ENCODE results near the gene TXLNG.

DNA sequence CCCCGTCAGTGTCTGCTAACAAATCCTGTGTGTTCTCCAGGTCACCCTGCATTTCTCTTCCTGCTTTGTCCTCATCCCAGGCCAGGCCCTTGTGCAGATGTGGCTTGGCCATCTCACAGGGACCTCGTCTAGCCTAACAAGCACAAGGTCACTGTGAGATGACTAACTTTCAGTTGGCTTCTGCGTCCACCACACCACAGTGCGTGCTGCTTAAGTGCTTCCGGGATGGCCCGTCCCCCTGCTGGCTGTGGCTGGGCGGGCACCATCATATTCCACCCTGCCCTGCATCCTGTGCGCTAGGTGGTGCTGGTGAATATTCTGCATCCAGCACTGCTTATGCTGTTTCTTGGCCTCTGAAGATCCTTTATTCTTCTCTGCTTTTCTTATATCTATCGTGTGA lies 50.1 kb downstream of the TXLNG start:
- TF ChIP-seq, protein P1, sequence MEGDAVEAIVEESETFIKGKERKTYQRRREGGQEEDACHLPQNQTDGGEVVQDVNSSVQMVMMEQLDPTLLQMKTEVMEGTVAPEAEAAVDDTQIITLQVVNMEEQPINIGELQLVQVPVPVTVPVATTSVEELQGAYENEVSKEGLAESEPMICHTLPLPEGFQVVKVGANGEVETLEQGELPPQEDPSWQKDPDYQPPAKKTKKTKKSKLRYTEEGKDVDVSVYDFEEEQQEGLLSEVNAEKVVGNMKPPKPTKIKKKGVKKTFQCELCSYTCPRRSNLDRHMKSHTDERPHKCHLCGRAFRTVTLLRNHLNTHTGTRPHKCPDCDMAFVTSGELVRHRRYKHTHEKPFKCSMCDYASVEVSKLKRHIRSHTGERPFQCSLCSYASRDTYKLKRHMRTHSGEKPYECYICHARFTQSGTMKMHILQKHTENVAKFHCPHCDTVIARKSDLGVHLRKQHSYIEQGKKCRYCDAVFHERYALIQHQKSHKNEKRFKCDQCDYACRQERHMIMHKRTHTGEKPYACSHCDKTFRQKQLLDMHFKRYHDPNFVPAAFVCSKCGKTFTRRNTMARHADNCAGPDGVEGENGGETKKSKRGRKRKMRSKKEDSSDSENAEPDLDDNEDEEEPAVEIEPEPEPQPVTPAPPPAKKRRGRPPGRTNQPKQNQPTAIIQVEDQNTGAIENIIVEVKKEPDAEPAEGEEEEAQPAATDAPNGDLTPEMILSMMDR (IDR thresholded peaks at IDR 0.05; ENCODE audit: borderline replicate concordance, extremely low read depth, low read length, poor library complexity, severe bottlenecking), result peak; percentile 49
- TF ChIP-seq EZH2 (IDR thresholded peaks at IDR 0.05; ENCODE audit: borderline replicate concordance, low read depth, low read length, severe bottlenecking), result no peak

Data from DND-41 (cell line).